GM12878 (cell line): ENCODE measurements around the gene TNFAIP2.

Source experiments
- CTCF ChIP-seq, 3 experiments: IDR thresholded peaks in 2 of 3; conservative IDR thresholded peaks in 1 of 3; 2 replicates each; pipeline ENCODE4 v1.5.1; 2011; ENCODE audit warnings: low read depth in 3 of 3, low read length in 3 of 3, mild to moderate bottlenecking in 3 of 3, control low read depth in 2 of 3, moderate library complexity in 2 of 3, inconsistent platforms in 1 of 3, mixed read lengths in 1 of 3; ENCODE audit not compliant: control insufficient read depth in 2 of 3, insufficient read depth in 1 of 3; ENCODE audit errors: extremely low read depth in 1 of 3
- EZH2 ChIP-seq: IDR thresholded peaks from 2 replicates; pipeline ENCODE4 v1.6.1; 2012; ENCODE audit warnings: low read depth, mild to moderate bottlenecking, control low read depth, inconsistent platforms, low read length, borderline replicate concordance; ENCODE audit not compliant: control insufficient read depth
- GATAD2B ChIP-seq: fragments of 450-650 bp; conservative IDR thresholded peaks from 2 replicates; pipeline ENCODE4 v1.6.1; 2017; ENCODE audit warnings: low read depth, mild to moderate bottlenecking, moderate library complexity
- POLR2AphosphoS5 ChIP-seq: IDR thresholded peaks from 2 replicates; pipeline ENCODE4 v1.6.1; 2011; ENCODE audit warnings: mild to moderate bottlenecking, low read length, inconsistent platforms
- REST ChIP-seq: IDR thresholded peaks from 2 replicates; pipeline ENCODE4 v1.6.1; 2012; ENCODE audit warnings: mild to moderate bottlenecking, low read depth, low read length
- SREBF2 ChIP-seq: IDR thresholded peaks from 2 replicates; pipeline ENCODE4 v1.6.1; 2012; ENCODE audit warnings: mild to moderate bottlenecking, low read length
- ZBTB11 ChIP-seq: fragments of 450-650 bp; formaldehyde crosslinking; IDR thresholded peaks from 2 replicates; pipeline ENCODE4 v1.5.0; 2022; ENCODE audit warnings: mild to moderate bottlenecking, missing genetic modification characterization

- TF ChIP-seq CTCF (IDR thresholded peaks at IDR 0.05 in 2 of 3, conservative IDR thresholded peaks at IDR 0.05 in 1 of 3; ENCODE audit: control insufficient read depth in 2 of 3, extremely low read depth in 1 of 3, insufficient read depth in 1 of 3, low read depth in 3 of 3, low read length in 3 of 3) (no peak), REST (no peak), EZH2 (no peak), POLR2AphosphoS5 (no peak), GATAD2B (no peak), SREBF2 (no peak), ZBTB11 (no peak)
These were observed 57.1 kb downstream of the TNFAIP2 start for GRCh38 chr14:103180331-103180730.
